IMR-90 (cell line): Measurements from ENCODE around the gene FOXO3. TPM values are rescaled to one million over a fixed set of nuclear protein-coding genes. Genes with fewer than 3 reads are reported as not detected.

Experiments used
- ATAC-seq: fragments of 200-7000 bp; cut with Tn5 transposase; 2 replicates; pipeline ENCODE4 v1.9.1; 2020; ENCODE audit warnings: low read depth, mild to moderate bottlenecking, moderate library complexity
- BruUV-seq: library from RNA; stranded (reverse); fragments of 400-500 nt; replicated peaks from 2 replicates; lab custom pipeline; 2021; lab: Mats Ljungman, UMichigan
- CTCF ChIA-PET: fragments of 300-600 bp; formaldehyde crosslinking; extraction: SDS; loops from one replicate; lab custom pipeline; 2021; ENCODE audit warnings: antibody characterized with exemption; lab: Yijun Ruan, JAX
- POLR2A ChIA-PET: fragments of 300-600 bp; sonication (Branson Sonifier 250); formaldehyde crosslinking; loops from one replicate; lab custom pipeline; 2022; ENCODE audit warnings: antibody characterized with exemption; ENCODE audit not compliant: unreplicated experiment; lab: Charles Lee
- DNase-seq: peaks from one replicate; pipeline ENCODE4 v3.0.0; 2013
- H2AFZ ChIP-seq: replicated peaks from 2 replicates; pipeline ENCODE3; 2013; ENCODE audit warnings: low read length, mild to moderate bottlenecking; ENCODE audit not compliant: poor library complexity
- H2AK5ac ChIP-seq: 2 replicates; pipeline ENCODE4 v1.6.1; 2013; ENCODE audit warnings: low read depth, low read length, inconsistent platforms
- H2AK9ac ChIP-seq: replicated peaks from 2 replicates; pipeline ENCODE3; 2013; ENCODE audit warnings: mild to moderate bottlenecking, low read depth, low read length, moderate library complexity; ENCODE audit not compliant: poor library complexity
- H2BK120ac ChIP-seq: 2 replicates; pipeline ENCODE4 v1.6.1; 2013; ENCODE audit warnings: low read depth, low read length, inconsistent platforms
- H2BK15ac ChIP-seq: 3 replicates; pipeline ENCODE4 v1.6.1; 2013; ENCODE audit warnings: low read depth, low read length, inconsistent platforms
- H2BK20ac ChIP-seq: 2 replicates; pipeline ENCODE4 v1.6.1; 2013; ENCODE audit warnings: low read depth, mild to moderate bottlenecking, inconsistent platforms, low read length, moderate library complexity
- H2BK5ac ChIP-seq: 2 replicates; pipeline ENCODE4 v1.6.1; 2013; ENCODE audit warnings: mild to moderate bottlenecking, low read depth, low read length, inconsistent platforms; ENCODE audit not compliant: poor library complexity, severe bottlenecking
- H3K14ac ChIP-seq: replicated peaks from 2 replicates; pipeline ENCODE4 v1.6.1; 2013; ENCODE audit warnings: low read depth, low read length, inconsistent platforms
- H3K18ac ChIP-seq: 2 replicates; pipeline ENCODE4 v1.6.1; 2013; ENCODE audit warnings: low read depth, low read length, control low read depth
- H3K23ac ChIP-seq: 2 replicates; pipeline ENCODE4 v1.6.1; 2013; ENCODE audit warnings: low read depth, low read length, inconsistent platforms
- H3K27ac ChIP-seq: 2 replicates; pipeline ENCODE4 v1.5.1; 2013; ENCODE audit warnings: mild to moderate bottlenecking, control low read depth, low read length; ENCODE audit not compliant: insufficient read depth
- H3K27me3 ChIP-seq: 2 replicates; pipeline ENCODE4 v1.6.1; 2013; ENCODE audit warnings: low read length; ENCODE audit not compliant: control insufficient read depth, insufficient read depth
- H3K36me3 ChIP-seq: 2 replicates; pipeline ENCODE4 v1.6.1; 2013; ENCODE audit warnings: low read length, mixed read lengths; ENCODE audit not compliant: control insufficient read depth, insufficient read depth
- H3K4ac ChIP-seq: 2 replicates; pipeline ENCODE4 v1.6.1; 2013; ENCODE audit warnings: low read depth, low read length, inconsistent platforms
- H3K4me1 ChIP-seq: 2 replicates; pipeline ENCODE4 v1.6.1; 2013; ENCODE audit warnings: low read length, mixed read lengths; ENCODE audit not compliant: control insufficient read depth, insufficient read depth
- H3K4me2 ChIP-seq: 2 replicates; pipeline ENCODE4 v1.6.1; 2013; ENCODE audit warnings: low read depth, mild to moderate bottlenecking, control low read depth, low read length, moderate library complexity
- H3K4me3 ChIP-seq: 2 replicates; pipeline ENCODE4 v1.5.1; 2013; ENCODE audit warnings: low read depth, mild to moderate bottlenecking, control low read depth, low read length, moderate library complexity; ENCODE audit not compliant: insufficient read depth
- H3K56ac ChIP-seq: 2 replicates; pipeline ENCODE4 v1.6.1; 2013; ENCODE audit warnings: low read length, inconsistent platforms; ENCODE audit not compliant: insufficient read depth; ENCODE audit errors: extremely low read depth
- H3K79me1 ChIP-seq, 2 experiments: 2 replicates each; pipeline ENCODE4 v1.6.1; 2013; ENCODE audit warnings: low read length in 2 of 2, inconsistent platforms in 1 of 2, low read depth in 1 of 2
- H3K9ac ChIP-seq: 2 replicates; pipeline ENCODE4 v1.6.1; 2013; ENCODE audit warnings: low read depth, low read length, control low read depth
- H3K9me1 ChIP-seq: 2 replicates; pipeline ENCODE4 v1.6.1; 2013; ENCODE audit warnings: low read length, inconsistent platforms; ENCODE audit not compliant: insufficient read depth
- H3K9me3 ChIP-seq: 2 replicates; pipeline ENCODE4 v1.6.1; 2013; ENCODE audit warnings: low read length; ENCODE audit not compliant: control insufficient read depth, insufficient read depth
- H4K20me1 ChIP-seq: 2 replicates; pipeline ENCODE4 v1.6.1; 2013; ENCODE audit warnings: low read length, inconsistent platforms; ENCODE audit not compliant: insufficient read depth
- H4K5ac ChIP-seq: 2 replicates; pipeline ENCODE4 v1.6.1; 2013; ENCODE audit warnings: mild to moderate bottlenecking, low read depth, low read length, control low read depth
- H4K8ac ChIP-seq, 2 experiments: 2 replicates each; pipeline ENCODE4 v1.6.1; 2013; ENCODE audit warnings: low read depth in 2 of 2, low read length in 2 of 2, control low read depth in 1 of 2, inconsistent platforms in 1 of 2
- H4K91ac ChIP-seq: 2 replicates; pipeline ENCODE4 v1.6.1; 2013; ENCODE audit warnings: low read depth, low read length, inconsistent platforms; ENCODE audit not compliant: insufficient read depth
- BHLHE40 ChIP-seq: fragments of 150-350 bp; IDR thresholded peaks from 2 replicates; pipeline ENCODE4 v1.6.1; 2016; ENCODE audit warnings: mild to moderate bottlenecking, low read depth, low read length
- CEBPB ChIP-seq: IDR thresholded peaks from 2 replicates; pipeline ENCODE4 v1.6.1; 2012; ENCODE audit warnings: low read depth, low read length, improper control_type of control experiment
- CHD1 ChIP-seq: IDR thresholded peaks from 2 replicates; pipeline ENCODE4 v1.6.1; 2012; ENCODE audit warnings: low read depth, low read length, improper control_type of control experiment
- CTCF ChIP-seq: conservative IDR thresholded peaks from 2 replicates; pipeline ENCODE4 v1.5.1; 2012; ENCODE audit warnings: mild to moderate bottlenecking, low read depth, low read length, improper control_type of control experiment
- ELK1 ChIP-seq: fragments of 150-350 bp; IDR thresholded peaks from 2 replicates; pipeline ENCODE4 v1.6.1; 2016; ENCODE audit warnings: low read depth, mild to moderate bottlenecking, low read length, moderate library complexity, borderline replicate concordance
- FOS ChIP-seq: fragments of 150-350 bp; IDR thresholded peaks from 2 replicates; pipeline ENCODE4 v1.6.1; 2016; ENCODE audit warnings: low read depth, low read length
- MAFK ChIP-seq: IDR thresholded peaks from 2 replicates; pipeline ENCODE4 v1.6.1; 2012; ENCODE audit warnings: low read depth, low read length, improper control_type of control experiment
- MAZ ChIP-seq: IDR thresholded peaks from 2 replicates; pipeline ENCODE4 v1.6.1; 2012; ENCODE audit warnings: low read depth, mild to moderate bottlenecking, low read length, improper control_type of control experiment, moderate library complexity, borderline replicate concordance
- MXI1 ChIP-seq: IDR thresholded peaks from 2 replicates; pipeline ENCODE4 v1.6.1; 2012; ENCODE audit warnings: low read depth, mild to moderate bottlenecking, low read length, moderate library complexity, borderline replicate concordance
- NFE2L2 ChIP-seq: fragments of 150-350 bp; IDR thresholded peaks from 2 replicates; pipeline ENCODE4 v1.6.1; 2016; ENCODE audit warnings: low read depth, mild to moderate bottlenecking, low read length
- POLR2A ChIP-seq: IDR thresholded peaks from 2 replicates; pipeline ENCODE4 v1.6.1; 2012; ENCODE audit warnings: mild to moderate bottlenecking, low read depth, low read length
- RAD21 ChIP-seq: IDR thresholded peaks from 2 replicates; pipeline ENCODE4 v1.6.1; 2012; ENCODE audit warnings: low read length, improper control_type of control experiment
- RCOR1 ChIP-seq: IDR thresholded peaks from 2 replicates; pipeline ENCODE4 v1.6.1; 2012; ENCODE audit warnings: mild to moderate bottlenecking, low read length, improper control_type of control experiment; ENCODE audit not compliant: insufficient replicate concordance
- RFX5 ChIP-seq: IDR thresholded peaks from 2 replicates; pipeline ENCODE4 v1.8.0; 2012; ENCODE audit warnings: low read depth, mild to moderate bottlenecking, low read length, moderate library complexity
- SMC3 ChIP-seq: fragments of 150-350 bp; IDR thresholded peaks from 2 replicates; pipeline ENCODE4 v1.6.1; 2016; ENCODE audit warnings: low read depth, mild to moderate bottlenecking, antibody characterized with exemption, low read length, moderate library complexity
- USF2 ChIP-seq: fragments of 150-350 bp; IDR thresholded peaks from 2 replicates; pipeline ENCODE4 v1.6.1; 2017; ENCODE audit warnings: mild to moderate bottlenecking, antibody characterized with exemption, low read length, low read depth
- WGBS, 2 experiments: methylation state at CpG; one replicate each; pipeline versions ENCODE4 v1.1.5 to v1.1.7; 2013; ENCODE audit warnings: missing lambda C conversion rate in 2 of 2; ENCODE audit not compliant: insufficient read length in 1 of 2; ENCODE audit errors: extremely low coverage in 2 of 2; 5-methylcytosine and 5-hydroxymethylcytosine counted together
- dilution Hi-C: fragments of 300-500 bp; cut with HindIII; formaldehyde crosslinking; loops from one replicate; pipeline ENCODE4 v1.14.3; 2018; ENCODE audit warnings: low sequenced_read_pairs; ENCODE audit not compliant: unreplicated experiment
- in situ Hi-C: fragments of 300-500 bp; cut with MboI; formaldehyde crosslinking; loops from 3 replicates; pipeline ENCODE4 v1.14.3; 2019; ENCODE audit warnings: low sequenced_read_pairs, inconsistent platforms, mixed read lengths
- intact Hi-C: fragments of 100-400 bp; cut with micrococcal nuclease; formaldehyde crosslinking; loops from 2 replicates; pipeline ENCODE4 v1.10.0; 2022
- polyA plus RNA-seq, 3 experiments: library from polyadenylated mRNA; depleted of rRNA; stranded (reverse); fragments of >200 nt; gene quantifications; 2 replicates each; pipeline ENCODE4 v1.2.3, GENCODE V29; 2012; ENCODE audit warnings: low replicate concordance in 1 of 3
- total RNA-seq: library from RNA; depleted of rRNA; stranded (reverse); fragments of >200 nt; gene quantifications from 2 replicates; pipeline ENCODE4 v1.2.3, GENCODE V29; 2012

The FOXO3 gene
- total and polyA plus RNA-seq, 2 of the 4 experiments (the other 2 are of a cell fraction) = 17.5 to 38.7 TPM

GRCh38 chr6:108662702-108663101 lies 102.0 kb downstream of the FOXO3 start:
- Histone ChIP-seq H3K9me3 (no peaks in the 10 kb centered on the region), H3K36me3 (peaks cover 17% of the 10 kb centered on the region), H2AK9ac (no peak overlapping the region), H3K56ac (no peak overlapping the region), H3K4me3 (no peak overlapping the region), H3K4me2 (no peak overlapping the region), H2BK15ac (no peak overlapping the region), H3K27me3 (no peaks in the 10 kb centered on the region), H2AK5ac (no peak overlapping the region), H3K14ac (no peak overlapping the region), H2BK120ac (no peak overlapping the region), H2BK20ac (no peak overlapping the region), H3K79me1 (peaks cover 54 to 66% of the 10 kb centered on the region in 2 experiments), H4K20me1 (peaks cover 34% of the 10 kb centered on the region), H4K5ac (no peak overlapping the region), H2BK5ac (no peak overlapping the region), H3K9me1 (peaks cover 10% of the 10 kb centered on the region), H3K27ac (no peak overlapping the region), H2AFZ (no peak overlapping the region), H4K8ac (no peak overlapping the region), H3K23ac (no peak overlapping the region), H3K4me1 (peaks cover 6% of the 10 kb centered on the region), H3K18ac (no peak overlapping the region), H3K4ac (no peak overlapping the region), H4K91ac (no peak overlapping the region), H3K9ac (no peak overlapping the region)
- dilution Hi-C loops (no loop called here), in situ Hi-C loops (no loop called here), intact Hi-C loops (loop anchor here (10.0 kb wide), 1 partner anchor 412 kb away; no protein-coding TSS in a partner anchor)
- BruUV-seq = no TSS peak
- POLR2A ChIA-PET = no interaction called here
- DNase-seq = no peak
- CTCF ChIA-PET = no interaction called here
- no peak for ATAC-seq
- TF ChIP-seq USF2 = no peak
- TF ChIP-seq CEBPB = no peak
- TF ChIP-seq FOS = no peak
- no peak for TF ChIP-seq CTCF
- TF ChIP-seq RCOR1 = no peak
- TF ChIP-seq NFE2L2 = no peak
- no peak for TF ChIP-seq MAZ
- no peak for TF ChIP-seq RFX5
- TF ChIP-seq POLR2A = no peak
- no peak for TF ChIP-seq BHLHE40
- TF ChIP-seq MAFK = no peak
- TF ChIP-seq MXI1 = no peak
- no peak for TF ChIP-seq RAD21
- TF ChIP-seq ELK1 = no peak
- no peak for TF ChIP-seq SMC3
- TF ChIP-seq CHD1 = no peak
- no CpG with 5 or more reads among the region's 2 CpGs for WGBS, 2 experiments
